Vagina (tissue), 2 donors: ENCODE data around the gene SPOP.

Source experiments
- CTCF ChIP-seq, 3 experiments: fragments of 450-650 bp in 2 of 3; fragments of 200-600 bp in 1 of 3; sonication (generic) in 1 of 3; IDR thresholded peaks; one replicate each; pipeline ENCODE4 v1.5.1; 2017 to 2019; ENCODE audit warnings: antibody characterized with exemption in 3 of 3, mild to moderate bottlenecking in 2 of 3, moderate library complexity in 2 of 3
- POLR2A ChIP-seq, 2 donors: fragments of 450-650 bp; IDR thresholded peaks; one replicate each; pipeline ENCODE4 v1.6.1; 2017; ENCODE audit warnings: antibody characterized with exemption in 2 of 2, mild to moderate bottlenecking in 2 of 2, moderate library complexity in 2 of 2

- TF ChIP-seq CTCF (IDR thresholded peaks at IDR 0.05) = no peak
- no peak for TF ChIP-seq POLR2A (IDR thresholded peaks at IDR 0.05)
These were observed 45.5 kb upstream of the SPOP start for GRCh38 chr17:49723423-49723822.
